Epithelial cell of esophagus (primary cell): Measurements from ENCODE around the gene THSD7B.
"Not testable (repeated sequence)": the region's sequence is repeated elsewhere in the genome, so short reads cannot be mapped to it uniquely, and the experiment has no call there.

Source experiments
- DNase-seq: peaks from one replicate; pipeline ENCODE4 v3.0.0; 2010; ENCODE audit warnings: low read depth
- H3K4me3 ChIP-seq: 2 replicates; pipeline ENCODE4 v1.5.1; 2011; ENCODE audit warnings: mild to moderate bottlenecking, low read length, control low read depth
- CTCF ChIP-seq: IDR thresholded peaks from 2 replicates; pipeline ENCODE4 v1.5.1; 2011; ENCODE audit warnings: low read depth, mild to moderate bottlenecking, low read length, control low read depth, inconsistent platforms; ENCODE audit not compliant: insufficient read depth; ENCODE audit errors: missing control alignments

The THSD7B gene

GRCh38 chr2:137091704-137092103 is 326.4 kb downstream of the THSD7B start:
- TF ChIP-seq CTCF = no peak
- H3K4me3 ChIP-seq = no peak overlapping the region
- DNase-seq = no peak

- no peak overlapping the region for H3K4me3 ChIP-seq
- DNase-seq = no peak
- no peak for TF ChIP-seq CTCF
These were observed 327.8 kb downstream of the THSD7B start for GRCh38 chr2:137093116-137093515.

- H3K4me3 ChIP-seq = no peak overlapping the region
These were observed 330.8 kb downstream of the THSD7B start for GRCh38 chr2:137096187-137096586.

GRCh38 chr2:137096693-137097092 is 331.3 kb downstream of the THSD7B start:
- peak; percentile 34 for TF ChIP-seq CTCF
- peak; percentile 36 for DNase-seq
- H3K4me3 ChIP-seq = no peak overlapping the region

More at GRCh38 chr2:137096187-137096586, 330.8 kb downstream of the THSD7B start:
- TF ChIP-seq CTCF = no peak
- DNase-seq = no peak

GRCh38 chr2:137101814-137102213 is 336.5 kb downstream of the THSD7B start:
- H3K4me3 ChIP-seq, DNase-seq: not testable (repeated sequence)

GRCh38 chr2:137107904-137108303 is 342.6 kb downstream of the THSD7B start:
- TF ChIP-seq CTCF = no peak
- no peak overlapping the region for H3K4me3 ChIP-seq
- DNase-seq = no peak

- TF ChIP-seq CTCF = no peak
- no peak overlapping the region for H3K4me3 ChIP-seq
- no peak for DNase-seq
These were observed 346.6 kb downstream of the THSD7B start for GRCh38 chr2:137111896-137112295.
